ENCODE measurements around the gene SLX1A. TPM values are rescaled to one million over a fixed set of nuclear protein-coding genes. Genes with fewer than 3 reads are reported as not detected.

SLX1A gene
- total and polyA plus RNA-seq, 2 experiments from 2014 or later = 29.5 to 97.5 TPM

- Mint-ChIP-seq H3K27me3 (ENCODE audit: insufficient read depth, low read depth, poor library complexity) (peaks cover 3% of the 10 kb centered on the region), H3K9me3 (peaks cover 13% of the 10 kb centered on the region; the same call in 2 of the 3 replicates)
- no peak for DNase-seq (ENCODE audit: low spot score)
Measured at GRCh38 chr16:30145657-30146056, 48.0 kb upstream of the SLX1A start.

GRCh38 chr16:30147843-30148510 lies 45.7 kb upstream of the SLX1A start:
- Mint-ChIP-seq H3K27me3 (ENCODE audit: insufficient read depth, low read depth, poor library complexity) (peaks cover 5% of the 10 kb centered on the region), H3K4me1 (no peaks in the 10 kb centered on the region), H3K27ac (no peak overlapping the region), H3K36me3 (ENCODE audit: low read depth) (no peaks in the 10 kb centered on the region), H3K9me3 (peaks cover 13% of the 10 kb centered on the region; the same call in 2 of the 3 replicates), H3K4me3 (no peak overlapping the region)
- Histone ChIP-seq H3K36me3 (ENCODE audit: insufficient read depth) (no peaks in the 10 kb centered on the region), H3K4me2 (no peak overlapping the region), H2AFZ (no peak overlapping the region), H4K20me1 (replicated peaks; ENCODE audit: insufficient read depth) (no peaks in the 10 kb centered on the region), H3K79me2 (replicated peaks; ENCODE audit: insufficient read depth) (no peaks in the 10 kb centered on the region), H3K4me3 (no peak overlapping the region), H3K9me2 (ENCODE audit: insufficient read depth) (0 out of 2 replicates have a peak, but pooled peaks cover 5% of the 10 kb centered on the region), H3K27ac (ENCODE audit: low read depth) (no peak overlapping the region), H3K4me1 (ENCODE audit: insufficient read depth) (no peaks in the 10 kb centered on the region), H3F3A (replicated peaks; ENCODE audit: low read depth) (no peaks in the 10 kb centered on the region), H3K27me3 (ENCODE audit: insufficient read depth) (no peaks in the 10 kb centered on the region)
- ATAC-seq (no peak), DNase-seq (ENCODE audit: low spot score) (no peak)
- TF ChIP-seq STAT1 (IDR thresholded peaks at IDR 0.05; ENCODE audit: unreplicated experiment) (no peak), REST (IDR thresholded peaks at IDR 0.05; ENCODE audit: unreplicated experiment) (no peak), ZNF331 (CRISPR knock-in tag; IDR thresholded peaks at IDR 0.05; ENCODE audit: low read depth) (no peak), ETS1 (IDR thresholded peaks at IDR 0.05) (no peak), EZH2phosphoT487 (IDR thresholded peaks at IDR 0.05; ENCODE audit: unreplicated experiment) (no peak), JUNB (IDR thresholded peaks at IDR 0.05; ENCODE audit: unreplicated experiment) (no peak)

More at GRCh38 chr16:30145657-30146056, 48.0 kb upstream of the SLX1A start:
- Mint-ChIP-seq H3K27ac (no peak overlapping the region), H3K4me3 (no peak overlapping the region), H3K36me3 (ENCODE audit: low read depth) (no peaks in the 10 kb centered on the region), H3K4me1 (no peaks in the 10 kb centered on the region)
- no peak overlapping the region for H3K4me2 ChIP-seq
- H3K36me3 ChIP-seq (ENCODE audit: insufficient read depth) = no peaks in the 10 kb centered on the region
- H3K9me2 ChIP-seq (ENCODE audit: insufficient read depth) = 0 out of 2 replicates have a peak, but pooled peaks cover 5% of the 10 kb centered on the region
- no peak for TF ChIP-seq NANOG (IDR thresholded peaks at IDR 0.05; ENCODE audit: borderline replicate concordance)
- TF ChIP-seq CTCF (conservative IDR thresholded peaks at IDR 0.05; ENCODE audit: low read depth in 2 of 2) = no peak
- no peak for TF ChIP-seq JUNB (IDR thresholded peaks at IDR 0.05; ENCODE audit: unreplicated experiment)
- TF ChIP-seq POLR2AphosphoS5 (IDR thresholded peaks at IDR 0.05; ENCODE audit: low read depth) = no peak
- TF ChIP-seq EZH2phosphoT487 (IDR thresholded peaks at IDR 0.05; ENCODE audit: unreplicated experiment) = no peak
- no peak for TF ChIP-seq CREB1 (CRISPR knock-in tag; IDR thresholded peaks at IDR 0.05; ENCODE audit: low read depth)
- no peaks in the 10 kb centered on the region for H3K27me3 ChIP-seq (ENCODE audit: insufficient read depth)
- H3F3A ChIP-seq (replicated peaks; ENCODE audit: low read depth) = no peaks in the 10 kb centered on the region
- no peaks in the 10 kb centered on the region for H4K20me1 ChIP-seq (replicated peaks; ENCODE audit: insufficient read depth)
- H3K79me2 ChIP-seq (replicated peaks; ENCODE audit: insufficient read depth) = no peaks in the 10 kb centered on the region
- no peaks in the 10 kb centered on the region for H3K4me1 ChIP-seq (ENCODE audit: insufficient read depth)
- no peak overlapping the region for H3K4me3 ChIP-seq
- H3K27ac ChIP-seq (ENCODE audit: low read depth) = no peak overlapping the region
- no peak overlapping the region for H2AFZ ChIP-seq
- ATAC-seq = no peak
